Measurements from ENCODE around the gene SLC16A5.
A peak's percentile ranks its signal among the peaks of the same experiment; 100 is the strongest.
"Not testable (repeated sequence)": the region's sequence is repeated elsewhere in the genome, so short reads cannot be mapped to it uniquely, and the experiment has no call there.

The SLC16A5 gene

GRCh38 chr17:75064867-75065561 lies 22.7 kb upstream of the SLC16A5 start:
- DNase-seq (ENCODE audit: low read depth in 2 of 2): no peak
- H3K4me3 ChIP-seq (replicated peaks in 1 of 2; ENCODE audit: low read depth in 2 of 2, low read length in 2 of 2): no peak overlapping the region
- TF ChIP-seq CTCF (IDR thresholded peaks at IDR 0.05; ENCODE audit: low read depth, low read length): no peak

GRCh38 chr17:75065562-75066151 lies 22.1 kb upstream of the SLC16A5 start:
- no peak overlapping the region for H3K4me3 ChIP-seq (replicated peaks in 1 of 2; ENCODE audit: low read depth in 2 of 2, low read length in 2 of 2)
- DNase-seq (ENCODE audit: low read depth in 2 of 2): peak in 1 of 2 donors; percentile 61
- TF ChIP-seq CTCF (IDR thresholded peaks at IDR 0.05; ENCODE audit: low read depth, low read length): no peak

- H3K4me3 ChIP-seq (replicated peaks in 1 of 2; ENCODE audit: low read depth in 2 of 2, low read length in 2 of 2): no peak overlapping the region
- TF ChIP-seq CTCF (IDR thresholded peaks at IDR 0.05; ENCODE audit: low read depth, low read length): no peak
- DNase-seq (ENCODE audit: low read depth in 2 of 2): no peak
These were observed 19.9 kb upstream of the SLC16A5 start for GRCh38 chr17:75067856-75068255.

GRCh38 chr17:75068750-75069149 lies 19.0 kb upstream of the SLC16A5 start:
- TF ChIP-seq CTCF (IDR thresholded peaks at IDR 0.05; ENCODE audit: low read depth, low read length): no peak
- H3K4me3 ChIP-seq (replicated peaks in 1 of 2; ENCODE audit: low read depth in 2 of 2, low read length in 2 of 2): no peak overlapping the region
- DNase-seq (ENCODE audit: low read depth in 2 of 2): no peak

GRCh38 chr17:75069783-75070182 lies 18.0 kb upstream of the SLC16A5 start:
- DNase-seq (ENCODE audit: low read depth in 2 of 2): peak; percentile 34 to 40
- no peak overlapping the region for H3K4me3 ChIP-seq (replicated peaks in 1 of 2; ENCODE audit: low read depth in 2 of 2, low read length in 2 of 2)
- TF ChIP-seq CTCF (IDR thresholded peaks at IDR 0.05; ENCODE audit: low read depth, low read length): peak; percentile 38

- not testable (repeated sequence) for DNase-seq (ENCODE audit: low read depth in 2 of 2); H3K4me3 ChIP-seq (replicated peaks in 1 of 2; ENCODE audit: low read depth in 2 of 2, low read length in 2 of 2)
These were observed 16.1 kb upstream of the SLC16A5 start for GRCh38 chr17:75071478-75072271.

GRCh38 chr17:75072909-75073308 lies 14.8 kb upstream of the SLC16A5 start:
- DNase-seq (ENCODE audit: low read depth in 2 of 2); H3K4me3 ChIP-seq (replicated peaks in 1 of 2; ENCODE audit: low read depth in 2 of 2, low read length in 2 of 2): not testable (repeated sequence)
